Natural killer cell treated with Interleukin-12 subunit alpha and Interleukin-12 subunit beta and Interleukin-15 and Interleukin-18, amount 100 ng/mL, for 72 hours (primary cell): Measurements from ENCODE around the gene CCDC181. TPM values are rescaled to one million over a fixed set of nuclear protein-coding genes. Genes with fewer than 3 reads are reported as not detected.

Experiments used
- total RNA-seq, 2 donors: library from RNA; stranded (reverse); gene quantifications; one replicate each; pipeline ENCODE4 v1.2.3, GENCODE V29; 2022

Gene CCDC181
- total RNA-seq, 2 donors from 2014 or later: 0.14 to 0.31 TPM

Other genes starting within 250 kb of the CCDC181 start
- 10 to 100 TPM in 1 of 2 donors, 1 to 10 TPM in 1; 8.8 to 10.8 TPM for gene NME7, start 59.7 kb downstream of the CCDC181 start, total RNA-seq
- 10 to 100 TPM; 13.9 to 14.3 TPM for gene BLZF1, start 59.3 kb downstream of the CCDC181 start, total RNA-seq
- gene SLC19A2, start 58.5 kb upstream of the CCDC181 start, total RNA-seq: 1 to 10 TPM; 6.3 to 8.0 TPM
- gene F5, start 159.0 kb upstream of the CCDC181 start, total RNA-seq: under 1 TPM; 0.47 to 0.55 TPM
- not detected for gene SELP, start 202.7 kb upstream of the CCDC181 start, total RNA-seq